DND-41 (cell line): ENCODE measurements around the gene ZFP37.
"Not testable (repeated sequence)": the region's sequence is repeated elsewhere in the genome, so short reads cannot be mapped to it uniquely, and the experiment has no call there.

Experiments used
- CTCF ChIP-seq: IDR thresholded peaks from 2 replicates; pipeline ENCODE4 v1.5.1; 2012; ENCODE audit warnings: borderline replicate concordance, low read length, moderate library complexity, mild to moderate bottlenecking; ENCODE audit not compliant: poor library complexity, severe bottlenecking; ENCODE audit errors: extremely low read depth
- EZH2 ChIP-seq: IDR thresholded peaks from 3 replicates; pipeline ENCODE4 v1.6.1; 2012; ENCODE audit warnings: borderline replicate concordance, low read depth, mild to moderate bottlenecking, moderate library complexity, low read length, inconsistent platforms; ENCODE audit not compliant: severe bottlenecking

- TF ChIP-seq CTCF, EZH2: not testable (repeated sequence)
Measured at GRCh38 chr9:113062932-113063310, 6.4 kb upstream of the ZFP37 start.
